ENCODE measurements around the gene OSBPL9.
"Not testable (repeated sequence)": the region's sequence is repeated elsewhere in the genome, so short reads cannot be mapped to it uniquely, and the experiment has no call there.

OSBPL9 gene

GRCh38 chr1:51669272-51669671 is 52.4 kb downstream of the OSBPL9 start:
- no peak for FAIRE-seq

- no peak for FAIRE-seq
Observed at GRCh38 chr1:51669816-51670215, 52.9 kb downstream of the OSBPL9 start.

GRCh38 chr1:51671527-51672325 is 54.8 kb downstream of the OSBPL9 start:
- FAIRE-seq: no peak

- FAIRE-seq: no peak
Observed at GRCh38 chr1:51673279-51673678, 56.4 kb downstream of the OSBPL9 start.

- no peak for FAIRE-seq
Observed at GRCh38 chr1:51675177-51675780, 58.4 kb downstream of the OSBPL9 start.

GRCh38 chr1:51679435-51679834 is 62.5 kb downstream of the OSBPL9 start:
- no peak for FAIRE-seq

- FAIRE-seq: no peak
Observed at GRCh38 chr1:51684776-51685175, 67.9 kb downstream of the OSBPL9 start.

- FAIRE-seq: no peak
Observed at GRCh38 chr1:51686450-51686849, 69.6 kb downstream of the OSBPL9 start.

- FAIRE-seq: no peak
Observed at GRCh38 chr1:51689075-51689440, 72.2 kb downstream of the OSBPL9 start.

- no peak for FAIRE-seq
Observed at GRCh38 chr1:51689643-51690042, 72.8 kb downstream of the OSBPL9 start.

- FAIRE-seq: no peak
Observed at GRCh38 chr1:51690285-51690961, 73.5 kb downstream of the OSBPL9 start.

GRCh38 chr1:51691920-51692319 is 75.0 kb downstream of the OSBPL9 start:
- no peak for FAIRE-seq

GRCh38 chr1:51693419-51694155 is 76.7 kb downstream of the OSBPL9 start:
- FAIRE-seq: no peak

- FAIRE-seq: no peak
Observed at GRCh38 chr1:51697166-51697565, 80.3 kb downstream of the OSBPL9 start.

GRCh38 chr1:51699391-51699790 is 82.5 kb downstream of the OSBPL9 start:
- no peak for FAIRE-seq

GRCh38 chr1:51701782-51702181 is 84.9 kb downstream of the OSBPL9 start:
- not testable (repeated sequence) for FAIRE-seq

GRCh38 chr1:51702220-51702619 is 85.3 kb downstream of the OSBPL9 start:
- FAIRE-seq: not testable (repeated sequence)

- FAIRE-seq: no peak
Observed at GRCh38 chr1:51705035-51705434, 88.1 kb downstream of the OSBPL9 start.

GRCh38 chr1:51708911-51709760 is 92.2 kb downstream of the OSBPL9 start:
- no peak for FAIRE-seq

- FAIRE-seq: no peak
Observed at GRCh38 chr1:51709951-51710350, 93.1 kb downstream of the OSBPL9 start.

- FAIRE-seq: no peak
Observed at GRCh38 chr1:51712590-51712989, 95.7 kb downstream of the OSBPL9 start.

- FAIRE-seq: no peak
Observed at GRCh38 chr1:51714374-51715019, 97.6 kb downstream of the OSBPL9 start.

Measured in TTC549 (cell line).